NB4 (cell line): ENCODE measurements around the gene TSPAN5.

ENCODE experiments used
- DNase-seq: peaks from one replicate; pipeline ENCODE4 v3.0.0; 2010; ENCODE audit warnings: low read depth
- H3K4me3 ChIP-seq: one replicate; pipeline ENCODE4 v1.5.1; 2011; ENCODE audit warnings: mild to moderate bottlenecking, low read depth, low read length, moderate library complexity
- MYC ChIP-seq: IDR thresholded peaks from 2 replicates; pipeline ENCODE4 v1.6.1; 2011; ENCODE audit warnings: low read depth, low read length
- POLR2A ChIP-seq: IDR thresholded peaks from 2 replicates; pipeline ENCODE4 v1.6.1; 2011; ENCODE audit warnings: mild to moderate bottlenecking; ENCODE audit not compliant: insufficient read length; ENCODE audit errors: extremely low read depth
- TF ChIP-seq, protein P1 (sequence below): IDR thresholded peaks from 2 replicates; pipeline ENCODE4 v1.6.1; 2011; ENCODE audit warnings: low read depth, low read length
- TF ChIP-seq, protein P2 (sequence below): IDR thresholded peaks from one replicate; pipeline ENCODE4 v1.5.1; 2012; ENCODE audit warnings: low read depth, low read length

The TSPAN5 gene

DNA sequence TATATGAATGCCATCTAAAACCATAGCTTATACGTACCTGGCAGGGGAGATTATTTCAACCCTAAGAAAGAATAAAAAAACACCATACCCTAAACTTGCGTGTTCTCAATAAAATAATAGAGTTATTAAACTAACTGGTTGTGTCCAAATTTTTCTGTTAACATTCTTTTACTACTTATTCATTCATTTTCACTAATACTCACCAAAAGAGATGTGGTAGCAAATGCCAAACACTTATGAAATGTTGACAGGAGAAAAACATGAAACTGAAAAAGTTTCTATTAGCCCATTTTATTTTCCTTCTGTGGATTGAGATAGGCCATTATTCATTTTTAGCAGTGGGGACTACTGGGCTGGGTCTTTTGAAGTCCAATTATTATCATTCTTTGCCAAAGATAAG lies 102.0 kb downstream of the TSPAN5 start:
- no peak for DNase-seq
- no peak overlapping the region for H3K4me3 ChIP-seq
- TF ChIP-seq, protein P1, sequence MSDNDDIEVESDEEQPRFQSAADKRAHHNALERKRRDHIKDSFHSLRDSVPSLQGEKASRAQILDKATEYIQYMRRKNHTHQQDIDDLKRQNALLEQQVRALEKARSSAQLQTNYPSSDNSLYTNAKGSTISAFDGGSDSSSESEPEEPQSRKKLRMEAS, result no peak
- no peak for TF ChIP-seq POLR2A
- TF ChIP-seq MYC, result no peak

DNA sequence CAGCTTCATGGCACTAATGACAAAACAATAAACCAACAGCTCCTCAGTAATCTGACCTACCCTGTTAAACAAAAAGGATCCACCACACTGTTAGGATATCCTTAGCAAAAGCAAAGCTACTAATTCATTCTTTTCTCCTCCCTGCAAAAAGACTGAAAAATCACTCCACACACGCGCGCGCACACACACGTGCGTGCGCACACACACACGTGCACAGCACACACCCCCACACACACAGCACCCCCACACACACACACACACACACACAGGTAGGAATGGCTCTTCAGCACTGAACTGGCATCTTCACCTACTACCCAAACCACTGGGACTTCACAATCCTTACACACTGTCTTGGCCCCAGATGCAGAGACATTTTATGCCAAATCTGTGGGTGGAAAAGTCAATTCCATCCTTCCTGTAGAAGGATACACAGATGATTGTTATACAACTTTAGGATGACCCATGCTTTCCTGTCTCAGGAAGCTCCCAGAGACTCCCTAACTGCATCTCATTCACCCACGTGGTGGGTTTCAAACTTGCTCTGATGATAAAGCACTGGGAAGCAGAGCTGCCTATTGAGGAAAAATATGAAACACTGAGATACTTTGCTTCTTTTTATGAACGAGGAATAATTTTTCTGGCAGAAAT lies 102.5 kb downstream of the TSPAN5 start:
- no peak overlapping the region for H3K4me3 ChIP-seq
- no peak for DNase-seq
- TF ChIP-seq, protein P2, sequence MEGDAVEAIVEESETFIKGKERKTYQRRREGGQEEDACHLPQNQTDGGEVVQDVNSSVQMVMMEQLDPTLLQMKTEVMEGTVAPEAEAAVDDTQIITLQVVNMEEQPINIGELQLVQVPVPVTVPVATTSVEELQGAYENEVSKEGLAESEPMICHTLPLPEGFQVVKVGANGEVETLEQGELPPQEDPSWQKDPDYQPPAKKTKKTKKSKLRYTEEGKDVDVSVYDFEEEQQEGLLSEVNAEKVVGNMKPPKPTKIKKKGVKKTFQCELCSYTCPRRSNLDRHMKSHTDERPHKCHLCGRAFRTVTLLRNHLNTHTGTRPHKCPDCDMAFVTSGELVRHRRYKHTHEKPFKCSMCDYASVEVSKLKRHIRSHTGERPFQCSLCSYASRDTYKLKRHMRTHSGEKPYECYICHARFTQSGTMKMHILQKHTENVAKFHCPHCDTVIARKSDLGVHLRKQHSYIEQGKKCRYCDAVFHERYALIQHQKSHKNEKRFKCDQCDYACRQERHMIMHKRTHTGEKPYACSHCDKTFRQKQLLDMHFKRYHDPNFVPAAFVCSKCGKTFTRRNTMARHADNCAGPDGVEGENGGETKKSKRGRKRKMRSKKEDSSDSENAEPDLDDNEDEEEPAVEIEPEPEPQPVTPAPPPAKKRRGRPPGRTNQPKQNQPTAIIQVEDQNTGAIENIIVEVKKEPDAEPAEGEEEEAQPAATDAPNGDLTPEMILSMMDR, result no peak
- no peak for TF ChIP-seq MYC
- TF ChIP-seq, protein P1, result no peak
- no peak for TF ChIP-seq POLR2A

DNA sequence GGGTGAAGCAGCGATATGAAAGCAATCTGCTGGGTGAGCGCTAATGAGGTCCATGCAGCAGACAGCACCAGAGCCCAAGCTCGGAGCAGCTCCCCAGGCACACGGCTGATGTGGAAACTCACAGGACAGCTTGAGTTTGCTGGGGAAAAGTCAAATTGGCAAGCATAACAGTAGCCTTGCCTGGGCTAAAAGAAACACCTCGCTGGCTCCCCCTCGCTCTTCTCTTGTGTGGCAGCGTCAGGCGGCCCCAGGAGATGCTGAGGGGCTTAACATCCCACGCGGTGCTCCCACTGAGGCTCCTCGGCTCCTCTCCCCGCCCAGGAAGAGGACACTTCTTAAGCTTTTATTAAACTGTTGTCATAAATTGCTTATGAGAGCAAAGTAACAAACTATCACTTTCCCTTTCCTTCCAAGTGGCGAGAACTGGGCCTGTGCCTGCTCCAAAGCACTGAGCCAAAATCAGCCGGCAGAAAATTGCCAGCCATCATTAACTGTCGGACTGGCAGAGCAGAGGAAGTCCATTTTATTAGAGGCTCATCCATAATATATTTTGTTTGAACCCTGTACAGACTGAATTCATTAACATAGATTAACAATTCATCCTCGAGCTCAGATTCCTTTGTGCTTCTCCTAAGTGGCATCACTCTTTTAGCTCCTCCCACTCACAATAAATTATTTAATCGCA lies 111.4 kb downstream of the TSPAN5 start:
- TF ChIP-seq, protein P1, result no peak
- TF ChIP-seq, protein P2, result no peak
- no peak for TF ChIP-seq MYC
- no peak for TF ChIP-seq POLR2A
- H3K4me3 ChIP-seq, result no peak overlapping the region
- DNase-seq, result no peak

DNA sequence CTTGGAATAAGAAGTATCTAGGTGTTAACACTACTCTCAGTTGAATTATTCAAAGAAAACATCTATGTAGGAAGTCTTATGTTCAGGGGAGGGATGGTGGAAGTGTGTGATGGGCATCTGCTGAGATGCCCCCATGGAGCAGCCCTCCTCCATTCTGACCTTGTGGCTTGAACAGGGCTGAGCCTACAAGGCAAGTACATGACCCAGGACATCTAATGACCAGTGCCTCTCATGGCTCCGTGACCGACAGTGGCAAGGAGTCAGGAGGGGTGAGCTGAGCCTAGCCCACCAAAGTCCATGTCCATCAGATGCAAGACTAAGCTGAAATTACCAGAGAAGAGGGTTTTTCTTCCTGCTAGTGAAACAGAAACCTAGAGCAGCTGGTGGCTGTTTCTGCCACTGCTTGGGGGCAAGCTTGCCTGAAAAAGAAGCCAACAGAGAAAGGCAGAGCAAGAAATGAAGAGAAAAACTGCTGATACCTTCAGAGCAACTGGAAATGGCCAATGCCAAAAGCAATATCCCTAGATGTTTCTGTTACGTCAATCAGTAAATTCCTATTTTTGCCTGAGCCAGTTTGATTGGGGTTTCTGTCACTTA lies 113.5 kb downstream of the TSPAN5 start:
- no peak for DNase-seq
- no peak for TF ChIP-seq MYC
- no peak overlapping the region for H3K4me3 ChIP-seq

DNA sequence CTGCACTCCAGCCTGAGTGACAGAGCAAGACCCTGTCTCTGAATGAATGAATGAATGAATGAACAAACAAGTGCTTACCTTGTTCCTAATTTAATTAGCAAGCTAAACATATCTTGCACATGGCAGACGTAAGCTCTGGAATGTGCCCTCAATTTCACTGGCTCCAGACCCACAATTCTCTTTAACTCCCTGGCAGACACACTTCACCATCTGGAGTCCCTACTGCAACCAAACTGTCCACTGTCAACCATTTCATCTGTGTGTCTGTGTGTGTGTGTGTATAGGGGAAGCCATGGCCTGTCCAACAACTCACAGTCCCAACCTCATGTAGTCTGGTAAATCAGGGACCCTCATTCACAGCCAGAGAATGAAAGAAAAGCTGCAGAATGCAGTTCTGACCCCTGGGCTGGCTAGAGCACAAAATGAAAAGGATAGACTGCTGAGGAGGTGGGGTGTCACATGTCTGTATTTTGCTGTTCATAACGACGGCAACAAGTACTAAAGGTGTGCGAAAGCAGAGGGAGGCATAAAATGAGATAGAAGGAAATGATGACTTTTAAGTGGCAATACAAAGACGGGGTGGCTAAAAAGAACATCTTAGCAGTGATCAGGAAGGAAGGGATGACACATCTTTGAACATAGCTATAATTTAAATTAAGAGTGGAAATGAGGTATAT lies 114.1 kb downstream of the TSPAN5 start:
- DNase-seq, result no peak
- no peak for TF ChIP-seq MYC
- TF ChIP-seq, protein P2, result no peak
- no peak overlapping the region for H3K4me3 ChIP-seq

DNA sequence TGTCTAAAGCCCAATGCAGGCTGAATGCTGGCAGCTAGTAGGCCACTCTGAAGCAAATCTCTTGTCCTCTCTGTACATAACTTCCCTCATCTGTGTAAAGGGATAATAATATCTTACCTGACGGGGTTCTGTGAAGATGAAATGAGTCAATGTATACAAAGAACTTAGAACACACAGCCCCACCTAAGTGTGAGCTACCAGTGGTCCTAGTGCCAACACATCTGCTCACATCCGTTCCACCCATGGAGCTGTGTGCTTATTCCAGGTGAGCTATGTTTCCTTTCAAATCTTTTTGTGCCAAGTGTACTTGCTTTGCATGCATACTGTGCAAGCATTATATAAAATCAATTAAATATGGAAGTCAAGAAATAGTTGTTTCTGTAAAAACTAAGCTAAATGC lies 116.4 kb downstream of the TSPAN5 start:
- TF ChIP-seq, protein P2, result no peak
- TF ChIP-seq MYC (no peak), POLR2A (no peak)
- TF ChIP-seq, protein P1, result no peak
- no peak overlapping the region for H3K4me3 ChIP-seq
- no peak for DNase-seq
